ENCODE measurements around the gene RALY.

The RALY gene

DNA sequence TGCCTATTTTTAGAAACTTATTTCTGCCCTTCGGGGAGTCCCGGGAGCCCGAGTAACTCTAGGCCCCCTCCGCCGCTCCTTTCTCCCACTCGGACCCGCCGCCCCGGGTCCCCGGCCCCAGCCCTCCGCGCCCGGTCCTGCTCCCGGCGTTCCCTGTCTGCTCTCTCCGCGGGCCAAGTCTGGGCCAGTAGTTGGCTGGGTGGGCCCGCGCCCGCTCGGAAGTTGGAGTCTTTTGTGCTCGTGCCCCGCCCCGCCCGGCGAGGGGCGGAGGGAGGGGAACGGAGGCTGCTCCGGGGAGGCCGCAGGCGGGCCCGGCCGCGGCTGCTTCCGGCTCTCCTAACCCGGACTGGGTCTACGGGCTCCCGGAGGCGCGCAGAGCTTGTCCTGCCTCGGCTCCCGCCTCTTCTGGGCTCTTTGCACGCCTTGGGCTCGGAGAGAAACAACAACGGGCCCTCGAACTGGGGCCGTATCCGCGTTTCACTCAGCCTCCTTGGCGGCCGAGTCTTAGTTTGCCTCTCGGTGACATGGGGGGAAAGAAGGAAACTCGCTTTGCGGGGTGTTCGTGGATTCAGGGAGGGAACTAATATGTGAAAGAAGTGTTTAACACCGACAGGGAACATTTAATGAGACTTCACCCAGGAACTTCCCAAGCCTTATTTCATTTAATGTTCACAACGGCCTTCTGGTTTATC, 657 bp downstream of the RALY start:
- H3F3A ChIP-seq (ENCODE audit: low read depth) = peaks cover 4% of the 10 kb centered on the region; the same call in 1 of the 2 replicates
- peak overlapping the region; percentile 94 for H3K4me3 ChIP-seq (ENCODE audit: low read length, poor library complexity, severe bottlenecking)

DNA sequence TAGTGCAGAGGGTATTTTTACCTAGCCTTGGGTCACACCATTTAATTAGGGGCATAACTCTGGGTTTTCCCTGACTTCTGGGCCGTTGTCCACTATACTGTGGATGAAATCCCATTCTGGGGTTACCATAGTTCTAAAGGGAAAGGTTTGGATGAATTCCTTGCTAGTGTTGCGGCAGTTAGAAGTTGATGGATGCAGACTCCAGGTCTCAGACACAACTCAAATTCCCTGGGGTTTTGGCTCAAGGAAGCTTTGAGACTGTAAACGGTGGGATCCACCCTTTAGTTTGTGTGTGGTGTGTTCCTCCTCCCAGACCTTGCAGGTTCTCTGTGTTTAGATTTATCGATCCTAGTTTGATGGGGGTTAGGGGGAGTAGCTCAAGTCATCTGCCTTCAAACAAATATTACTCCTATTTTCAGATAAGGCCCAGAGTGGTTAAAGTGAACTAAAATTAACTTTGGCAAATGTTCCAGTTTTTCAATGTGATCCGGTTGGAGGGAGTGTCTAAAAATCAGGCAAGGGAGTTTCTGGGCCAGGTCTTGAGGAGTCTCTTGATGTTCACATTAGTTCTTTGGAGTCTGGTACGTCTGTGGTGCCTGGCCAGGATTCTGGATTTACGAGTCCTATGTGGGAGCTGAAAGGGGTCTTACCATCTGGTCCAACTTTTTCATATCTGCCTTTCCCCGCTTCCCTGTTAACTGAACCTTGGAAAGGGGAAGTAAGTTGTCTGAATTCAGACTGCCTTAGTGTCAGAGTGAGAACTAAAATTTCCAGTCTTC, 1.5 kb downstream of the RALY start:
- Histone ChIP-seq H3K36me3 (ENCODE audit: insufficient read depth, low read length) (no peaks in the 10 kb centered on the region), H3K9me2 (replicated peaks; ENCODE audit: low read depth, low read length) (no peaks in the 10 kb centered on the region), H3K79me2 (ENCODE audit: insufficient read depth, low read length) (peaks cover 79% of the 10 kb centered on the region), H2AFZ (ENCODE audit: low read length) (no peak overlapping the region), H3K27me3 (ENCODE audit: insufficient read depth, low read length, poor library complexity, severe bottlenecking) (no peaks in the 10 kb centered on the region), H3K4me1 (ENCODE audit: insufficient read depth, low read length, poor library complexity, severe bottlenecking) (peaks cover 70% of the 10 kb centered on the region), H3K9me3 (ENCODE audit: insufficient read depth, low read depth, low read length) (no peaks in the 10 kb centered on the region), H3K9ac (ENCODE audit: low read depth, low read length, poor library complexity, severe bottlenecking) (peak overlapping the region; percentile 98), H4K20me1 (ENCODE audit: insufficient read depth, low read length, poor library complexity, severe bottlenecking) (peaks cover 61% of the 10 kb centered on the region), H3K4me3 (ENCODE audit: low read length, poor library complexity, severe bottlenecking) (peak overlapping the region; percentile 94), H3F3A (ENCODE audit: low read depth) (peaks cover 4% of the 10 kb centered on the region; the same call in 1 of the 2 replicates), H3K4me2 (ENCODE audit: low read depth, low read length, poor library complexity, severe bottlenecking) (peak overlapping the region; percentile 94)
- TF ChIP-seq, protein P1, sequence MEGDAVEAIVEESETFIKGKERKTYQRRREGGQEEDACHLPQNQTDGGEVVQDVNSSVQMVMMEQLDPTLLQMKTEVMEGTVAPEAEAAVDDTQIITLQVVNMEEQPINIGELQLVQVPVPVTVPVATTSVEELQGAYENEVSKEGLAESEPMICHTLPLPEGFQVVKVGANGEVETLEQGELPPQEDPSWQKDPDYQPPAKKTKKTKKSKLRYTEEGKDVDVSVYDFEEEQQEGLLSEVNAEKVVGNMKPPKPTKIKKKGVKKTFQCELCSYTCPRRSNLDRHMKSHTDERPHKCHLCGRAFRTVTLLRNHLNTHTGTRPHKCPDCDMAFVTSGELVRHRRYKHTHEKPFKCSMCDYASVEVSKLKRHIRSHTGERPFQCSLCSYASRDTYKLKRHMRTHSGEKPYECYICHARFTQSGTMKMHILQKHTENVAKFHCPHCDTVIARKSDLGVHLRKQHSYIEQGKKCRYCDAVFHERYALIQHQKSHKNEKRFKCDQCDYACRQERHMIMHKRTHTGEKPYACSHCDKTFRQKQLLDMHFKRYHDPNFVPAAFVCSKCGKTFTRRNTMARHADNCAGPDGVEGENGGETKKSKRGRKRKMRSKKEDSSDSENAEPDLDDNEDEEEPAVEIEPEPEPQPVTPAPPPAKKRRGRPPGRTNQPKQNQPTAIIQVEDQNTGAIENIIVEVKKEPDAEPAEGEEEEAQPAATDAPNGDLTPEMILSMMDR (conservative IDR thresholded peaks at IDR 0.05; ENCODE audit: low read length) = no peak
- TF ChIP-seq EZH2phosphoT487 (IDR thresholded peaks at IDR 0.05; ENCODE audit: borderline replicate concordance) = no peak

More for the DNA sequence above, 657 bp downstream of the RALY start:
- peaks cover 52% of the 10 kb centered on the region for H4K20me1 ChIP-seq (ENCODE audit: insufficient read depth, low read length, poor library complexity, severe bottlenecking)
- peaks cover 61% of the 10 kb centered on the region for H3K4me1 ChIP-seq (ENCODE audit: insufficient read depth, low read length, poor library complexity, severe bottlenecking)
- TF ChIP-seq, protein P1 (conservative IDR thresholded peaks at IDR 0.05; ENCODE audit: low read length) = no peak
- no peak for TF ChIP-seq EZH2phosphoT487 (IDR thresholded peaks at IDR 0.05; ENCODE audit: borderline replicate concordance)
- H3K79me2 ChIP-seq (ENCODE audit: insufficient read depth, low read length) = peaks cover 70% of the 10 kb centered on the region
- H3K9ac ChIP-seq (ENCODE audit: low read depth, low read length, poor library complexity, severe bottlenecking) = peak overlapping the region; percentile 98
- peak overlapping the region; percentile 94 for H3K4me2 ChIP-seq (ENCODE audit: low read depth, low read length, poor library complexity, severe bottlenecking)
- H3K27me3 ChIP-seq (ENCODE audit: insufficient read depth, low read length, poor library complexity, severe bottlenecking) = no peaks in the 10 kb centered on the region
- no peaks in the 10 kb centered on the region for H3K9me2 ChIP-seq (replicated peaks; ENCODE audit: low read depth, low read length)
- H3K9me3 ChIP-seq (ENCODE audit: insufficient read depth, low read depth, low read length) = no peaks in the 10 kb centered on the region
- peak overlapping the region; percentile 92 for H2AFZ ChIP-seq (ENCODE audit: low read length)
- H3K36me3 ChIP-seq (ENCODE audit: insufficient read depth, low read length) = no peaks in the 10 kb centered on the region

DNA sequence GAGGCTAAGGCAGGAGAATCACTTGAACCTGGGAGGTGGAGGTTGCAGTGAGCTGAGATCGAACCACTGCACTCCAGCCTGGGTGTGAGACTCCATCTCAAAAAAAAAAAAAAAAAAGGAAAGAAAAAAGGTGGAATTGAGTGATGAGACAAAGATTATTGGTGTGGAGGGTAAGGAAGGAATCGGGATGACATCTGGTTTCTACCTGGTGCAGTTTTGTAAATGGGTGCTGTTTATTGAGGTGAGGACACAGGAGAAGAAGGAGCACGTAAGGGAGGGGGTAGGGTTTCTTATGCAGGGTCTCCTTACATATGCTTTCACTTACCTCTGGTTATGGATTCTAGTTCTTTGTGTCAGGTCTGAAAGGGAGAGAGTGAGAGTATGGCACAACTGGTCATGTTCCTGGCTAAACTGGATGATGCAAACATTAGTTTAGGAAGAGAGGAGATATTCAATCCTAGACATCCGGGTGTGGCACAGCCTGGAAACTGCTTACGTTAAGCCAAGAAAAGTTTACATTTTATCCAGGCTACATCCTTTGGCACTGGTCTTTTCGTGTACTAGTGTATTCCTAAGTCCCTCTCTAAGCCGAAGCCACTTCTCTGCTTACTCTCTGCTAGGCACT, 5.4 kb downstream of the RALY start:
- peaks cover 100% of the 10 kb centered on the region for H3K79me2 ChIP-seq (ENCODE audit: insufficient read depth, low read length)
- no peak for TF ChIP-seq EZH2phosphoT487 (IDR thresholded peaks at IDR 0.05; ENCODE audit: borderline replicate concordance)
- TF ChIP-seq, protein P1 (conservative IDR thresholded peaks at IDR 0.05; ENCODE audit: low read length) = no peak
- H3K4me1 ChIP-seq (ENCODE audit: insufficient read depth, low read length, poor library complexity, severe bottlenecking) = peaks cover 64% of the 10 kb centered on the region
- peak overlapping the region; percentile 47 for H3K4me3 ChIP-seq (ENCODE audit: low read length, poor library complexity, severe bottlenecking)
- no peaks in the 10 kb centered on the region for H3K27me3 ChIP-seq (ENCODE audit: insufficient read depth, low read length, poor library complexity, severe bottlenecking)
- H3F3A ChIP-seq (ENCODE audit: low read depth) = peaks cover under 1% of the 10 kb centered on the region; the same call in 1 of the 2 replicates
- peaks cover 95% of the 10 kb centered on the region for H4K20me1 ChIP-seq (ENCODE audit: insufficient read depth, low read length, poor library complexity, severe bottlenecking)
- H3K9me2 ChIP-seq (replicated peaks; ENCODE audit: low read depth, low read length) = no peaks in the 10 kb centered on the region
- H3K36me3 ChIP-seq (ENCODE audit: insufficient read depth, low read length) = peaks cover 10% of the 10 kb centered on the region; the same call in 1 of the 2 replicates
- no peak overlapping the region for H3K9ac ChIP-seq (ENCODE audit: low read depth, low read length, poor library complexity, severe bottlenecking)
- no peak overlapping the region for H2AFZ ChIP-seq (ENCODE audit: low read length)
- H3K4me2 ChIP-seq (ENCODE audit: low read depth, low read length, poor library complexity, severe bottlenecking) = peak overlapping the region; percentile 94
- H3K9me3 ChIP-seq (ENCODE audit: insufficient read depth, low read depth, low read length) = no peaks in the 10 kb centered on the region

Data from Loucy (cell line).